Gastroesophageal sphincter (tissue), 3 donors: ENCODE measurements around the gene STRIP1.

ENCODE experiments used
- EP300 ChIP-seq: sonication (generic); formaldehyde crosslinking; IDR thresholded peaks from one replicate; pipeline ENCODE4 v1.6.1; 2017; ENCODE audit warnings: antibody characterized with exemption, mild to moderate bottlenecking
- POLR2A ChIP-seq, 2 donors: fragments of 450-650 bp; IDR thresholded peaks; one replicate each; pipeline ENCODE4 v1.6.1; 2017; ENCODE audit warnings: antibody characterized with exemption in 2 of 2, mild to moderate bottlenecking in 2 of 2, moderate library complexity in 1 of 2
- POLR2AphosphoS5 ChIP-seq: sonication (generic); formaldehyde crosslinking; IDR thresholded peaks from one replicate; pipeline ENCODE4 v1.6.1; 2017; ENCODE audit warnings: antibody characterized with exemption
- TF ChIP-seq, protein P1 (sequence below), 4 experiments: fragments of 200-600 bp in 2 of 4; fragments of 450-650 bp in 2 of 4; sonication (generic) in 1 of 4; IDR thresholded peaks; one replicate each; pipeline ENCODE4 v1.5.1; 2017 to 2019; ENCODE audit warnings: antibody characterized with exemption in 4 of 4, mild to moderate bottlenecking in 2 of 4, moderate library complexity in 2 of 4

DNA sequence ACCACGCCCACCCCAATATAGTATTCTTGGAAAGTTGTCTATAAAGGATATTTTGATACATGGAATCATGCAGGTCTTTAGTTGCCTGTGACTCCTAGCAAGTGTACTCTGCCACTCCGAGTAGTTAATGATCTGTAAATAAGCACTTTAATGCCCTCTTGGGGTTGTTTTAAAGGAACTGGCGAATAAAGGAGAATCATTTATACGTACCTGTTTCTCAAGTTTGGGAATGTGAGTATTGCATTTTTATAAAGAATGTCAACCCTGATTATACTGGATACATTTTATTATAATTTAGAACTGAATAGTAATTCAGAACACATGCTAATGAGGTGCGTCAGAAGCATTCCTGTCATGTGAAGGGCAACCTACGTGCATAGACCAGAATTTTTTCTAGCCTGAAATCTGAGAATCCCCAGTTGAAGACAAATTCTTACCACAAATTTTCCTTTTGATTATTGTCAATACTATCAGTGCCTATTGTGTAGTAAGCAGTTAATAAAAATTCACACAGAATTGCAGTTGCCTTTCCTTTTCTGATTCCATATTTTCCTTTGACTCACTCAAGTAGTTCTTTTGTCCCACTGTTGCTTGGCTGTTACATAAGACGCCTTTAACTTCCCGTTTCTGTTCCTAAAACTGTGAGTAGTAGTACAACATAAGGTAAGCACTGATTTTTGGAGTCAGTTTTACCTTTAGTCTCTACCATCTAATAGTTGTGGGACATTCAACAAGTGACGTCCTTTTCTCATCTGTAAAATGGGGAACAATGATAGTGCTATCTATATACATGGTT is 44.7 kb upstream of the STRIP1 start:
- TF ChIP-seq, protein P1, sequence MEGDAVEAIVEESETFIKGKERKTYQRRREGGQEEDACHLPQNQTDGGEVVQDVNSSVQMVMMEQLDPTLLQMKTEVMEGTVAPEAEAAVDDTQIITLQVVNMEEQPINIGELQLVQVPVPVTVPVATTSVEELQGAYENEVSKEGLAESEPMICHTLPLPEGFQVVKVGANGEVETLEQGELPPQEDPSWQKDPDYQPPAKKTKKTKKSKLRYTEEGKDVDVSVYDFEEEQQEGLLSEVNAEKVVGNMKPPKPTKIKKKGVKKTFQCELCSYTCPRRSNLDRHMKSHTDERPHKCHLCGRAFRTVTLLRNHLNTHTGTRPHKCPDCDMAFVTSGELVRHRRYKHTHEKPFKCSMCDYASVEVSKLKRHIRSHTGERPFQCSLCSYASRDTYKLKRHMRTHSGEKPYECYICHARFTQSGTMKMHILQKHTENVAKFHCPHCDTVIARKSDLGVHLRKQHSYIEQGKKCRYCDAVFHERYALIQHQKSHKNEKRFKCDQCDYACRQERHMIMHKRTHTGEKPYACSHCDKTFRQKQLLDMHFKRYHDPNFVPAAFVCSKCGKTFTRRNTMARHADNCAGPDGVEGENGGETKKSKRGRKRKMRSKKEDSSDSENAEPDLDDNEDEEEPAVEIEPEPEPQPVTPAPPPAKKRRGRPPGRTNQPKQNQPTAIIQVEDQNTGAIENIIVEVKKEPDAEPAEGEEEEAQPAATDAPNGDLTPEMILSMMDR (IDR thresholded peaks at IDR 0.05), result no peak
- no peak for TF ChIP-seq POLR2AphosphoS5
- no peak for TF ChIP-seq EP300
- TF ChIP-seq POLR2A (IDR thresholded peaks at IDR 0.05), result no peak
